Mucosa of gallbladder (tissue), 1 donor: ENCODE results near the gene ARHGEF38. TPM values are rescaled to one million over a fixed set of nuclear protein-coding genes. Genes with fewer than 3 reads are reported as not detected.
A peak's percentile ranks its signal among the peaks of the same experiment; 100 is the strongest.
"Not testable (repeated sequence)": the region's sequence is repeated elsewhere in the genome, so short reads cannot be mapped to it uniquely, and the experiment has no call there.

ENCODE experiments used
- DNase-seq: peaks from one replicate; pipeline ENCODE4 v3.0.0-alpha.2; 2020; ENCODE audit warnings: low spot score
- total RNA-seq: library from RNA; stranded (reverse); gene quantifications from one replicate; pipeline ENCODE4 v1.2.1, GENCODE V29; 2021
- donor health status: DM: no; HTN: no; CAD: no.

The ARHGEF38 gene
- total RNA-seq, 1 donor from 2014 or later, result 20.4 TPM

DNA sequence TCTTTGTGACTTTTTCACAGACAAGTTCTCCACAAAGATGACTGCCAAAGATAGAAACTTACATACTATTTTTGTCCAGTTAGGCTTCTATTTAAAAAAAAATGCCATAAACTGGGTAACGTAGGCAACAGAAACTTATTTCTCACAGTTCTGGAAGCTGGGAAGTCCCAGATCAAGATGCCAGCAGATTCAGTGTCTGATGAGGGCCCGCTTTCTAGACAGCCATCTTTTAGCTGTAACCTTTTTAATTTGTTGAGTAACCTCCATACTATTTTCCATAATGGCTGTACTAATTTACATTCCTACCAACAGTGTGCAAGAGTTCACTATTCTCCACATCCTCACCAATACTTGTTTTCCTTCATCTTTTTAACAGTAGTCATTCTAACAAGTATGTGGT lies 55.5 kb downstream of the ARHGEF38 start:
- no peak for DNase-seq

DNA sequence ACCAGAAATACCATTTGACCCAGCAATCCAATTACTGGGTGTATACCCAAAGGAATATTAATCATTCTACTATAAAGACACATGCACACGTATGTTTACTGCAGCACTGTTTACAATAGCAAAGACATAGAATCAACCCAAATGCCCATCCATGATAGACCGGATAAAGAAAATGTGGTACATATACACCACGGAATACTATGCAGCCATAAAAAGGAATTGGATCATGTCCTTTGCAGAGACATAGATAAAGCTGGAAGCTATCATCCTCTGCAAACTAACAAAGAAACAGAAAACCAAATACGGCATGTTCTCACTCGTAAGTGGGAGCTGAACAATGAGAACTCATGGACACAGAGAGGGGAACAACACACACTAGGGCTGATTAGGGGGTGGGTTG lies 57.4 kb downstream of the ARHGEF38 start:
- DNase-seq, result not testable (repeated sequence)

DNA sequence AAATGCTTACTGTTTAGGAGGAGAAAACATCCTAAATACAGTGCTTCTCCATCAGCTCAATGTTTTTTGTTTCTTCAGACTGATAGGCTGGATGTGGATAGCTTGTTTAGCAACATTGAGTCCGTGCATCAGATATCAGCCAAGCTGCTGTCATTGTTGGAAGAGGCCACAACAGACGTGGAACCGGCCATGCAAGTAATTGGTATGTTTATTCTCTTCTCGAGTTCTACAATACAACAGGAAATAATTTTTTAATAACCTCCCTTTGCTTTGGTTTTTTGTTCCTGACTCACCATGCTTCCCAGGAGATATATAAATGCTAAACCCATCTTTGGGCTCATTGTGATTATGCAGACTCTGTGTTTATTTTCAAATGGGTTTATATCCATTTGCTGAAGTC lies 60.9 kb downstream of the ARHGEF38 start:
- DNase-seq, result peak; percentile 48

DNA sequence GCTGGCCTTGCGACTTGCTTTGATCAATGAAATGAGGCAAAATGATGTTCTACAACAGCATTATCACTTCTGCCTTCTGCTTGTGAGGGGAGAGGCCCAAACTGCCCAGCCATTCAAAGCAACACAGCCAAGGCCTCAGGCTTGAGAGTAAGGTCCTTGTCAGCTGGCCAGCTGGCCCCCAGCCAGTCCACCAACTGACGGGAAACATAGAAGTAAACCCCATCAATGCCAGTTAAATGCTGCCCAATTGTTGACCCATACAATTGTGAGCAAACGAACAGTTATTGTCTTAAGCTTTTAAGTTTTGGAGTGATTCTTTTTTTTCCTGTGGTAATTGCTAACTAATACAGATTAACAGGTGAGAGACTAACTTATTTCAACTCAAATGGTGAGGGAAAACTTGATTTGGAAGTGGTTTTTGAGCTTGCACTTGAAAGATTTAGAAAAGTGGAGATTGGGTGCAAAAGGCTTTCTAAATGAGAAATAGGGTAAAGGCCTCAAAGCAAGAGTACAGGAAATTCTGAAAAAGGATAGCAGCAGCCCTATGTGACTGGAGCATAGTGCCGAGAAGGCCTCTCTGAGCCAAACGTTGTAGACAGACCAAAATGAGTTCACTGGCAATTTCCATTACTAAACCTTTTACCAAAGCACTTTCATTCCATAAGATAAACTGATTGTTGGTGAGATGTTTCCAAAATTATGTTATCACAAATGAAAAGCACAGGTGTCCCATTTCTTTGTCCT lies 66.9 kb downstream of the ARHGEF38 start:
- peak; percentile 73 for DNase-seq

DNA sequence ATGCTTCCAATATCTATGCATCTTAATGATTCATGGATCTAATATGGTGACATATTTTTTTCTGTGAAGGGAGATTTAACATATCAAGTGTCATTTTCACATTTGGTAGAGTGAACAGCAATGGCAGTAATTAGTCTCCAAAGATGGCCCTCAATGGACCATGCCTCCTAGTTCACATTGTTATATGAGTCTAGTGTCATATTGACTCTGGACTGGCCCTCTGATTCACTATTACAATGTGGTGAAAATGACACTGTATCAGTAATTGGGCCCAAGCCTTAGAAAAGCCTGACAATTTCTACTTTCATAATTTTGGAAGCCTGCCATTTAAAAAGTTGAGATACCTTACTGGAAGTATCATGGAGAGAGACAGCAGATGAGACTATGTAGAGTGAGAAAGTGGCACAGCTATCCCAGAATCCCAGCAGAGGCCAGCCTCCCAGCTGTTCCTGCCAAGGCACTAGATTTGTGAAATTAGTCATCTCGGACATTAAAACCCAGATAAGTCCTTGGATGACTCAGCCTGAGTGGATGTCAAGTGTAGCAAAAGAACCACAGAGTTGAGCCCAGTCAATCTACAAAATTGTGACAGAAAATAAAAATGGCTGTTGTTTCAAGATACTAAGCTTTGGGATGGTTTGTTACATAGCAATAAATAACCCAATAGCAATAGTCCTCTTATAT lies 68.4 kb downstream of the ARHGEF38 start:
- no peak for DNase-seq

DNA sequence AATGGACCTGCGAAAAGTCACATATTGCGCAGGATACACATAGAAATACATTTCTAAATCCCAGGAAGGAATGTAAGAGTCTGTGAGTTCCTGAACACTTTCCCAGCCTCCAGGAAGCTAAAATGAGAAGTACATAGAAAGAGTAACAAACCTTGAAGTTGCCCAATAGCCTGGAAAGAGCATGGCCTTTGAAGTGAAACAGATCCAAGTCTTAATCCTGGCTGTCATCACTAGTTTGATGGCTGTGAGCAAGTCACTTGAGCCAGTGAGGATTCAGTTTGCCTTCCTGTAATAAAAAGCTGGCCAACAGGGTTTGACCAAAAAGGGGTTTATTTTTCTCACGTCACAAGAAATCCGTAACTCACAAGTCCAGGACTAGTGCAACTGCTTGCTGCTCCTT lies 69.8 kb downstream of the ARHGEF38 start:
- no peak for DNase-seq

DNA sequence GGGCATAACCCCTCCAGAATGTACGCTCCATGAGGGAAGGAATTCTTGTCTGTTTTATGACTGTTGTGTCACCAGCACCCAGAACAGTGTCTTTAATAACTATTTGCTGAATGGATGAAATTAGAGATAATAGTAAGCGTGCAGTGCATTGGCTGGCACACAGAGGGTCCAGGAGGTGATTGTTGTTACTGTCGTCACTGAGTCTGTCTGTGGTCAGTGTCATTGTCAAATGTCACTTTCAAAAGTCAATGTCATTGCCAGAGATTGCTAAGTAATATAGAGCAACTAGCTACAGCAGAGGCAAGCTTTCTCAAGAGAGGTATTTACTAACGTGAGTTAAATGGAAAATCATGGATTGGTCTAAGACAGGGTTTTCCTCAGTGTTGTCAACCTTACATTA lies 70.7 kb downstream of the ARHGEF38 start:
- DNase-seq, result no peak

DNA sequence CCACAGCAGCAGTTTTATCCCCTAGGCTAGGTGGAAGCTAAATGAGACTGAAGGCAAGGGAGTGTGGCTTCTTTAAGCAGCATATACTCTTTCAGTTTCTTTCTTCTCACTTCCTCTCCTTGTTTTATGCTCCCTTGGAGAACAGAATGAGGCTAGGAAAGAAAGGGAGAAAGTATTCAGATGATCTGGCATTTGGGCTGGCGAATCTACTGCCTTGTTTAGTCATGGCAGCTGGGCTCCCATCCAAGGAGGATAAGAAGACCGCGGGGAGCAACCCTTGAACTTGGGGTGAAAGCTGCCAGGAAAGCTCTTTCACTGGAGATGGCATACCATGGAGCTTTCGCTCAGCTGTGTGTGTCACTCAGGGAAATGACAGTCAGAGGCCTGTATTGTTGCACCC lies 72.1 kb downstream of the ARHGEF38 start:
- DNase-seq, result peak; percentile 77

DNA sequence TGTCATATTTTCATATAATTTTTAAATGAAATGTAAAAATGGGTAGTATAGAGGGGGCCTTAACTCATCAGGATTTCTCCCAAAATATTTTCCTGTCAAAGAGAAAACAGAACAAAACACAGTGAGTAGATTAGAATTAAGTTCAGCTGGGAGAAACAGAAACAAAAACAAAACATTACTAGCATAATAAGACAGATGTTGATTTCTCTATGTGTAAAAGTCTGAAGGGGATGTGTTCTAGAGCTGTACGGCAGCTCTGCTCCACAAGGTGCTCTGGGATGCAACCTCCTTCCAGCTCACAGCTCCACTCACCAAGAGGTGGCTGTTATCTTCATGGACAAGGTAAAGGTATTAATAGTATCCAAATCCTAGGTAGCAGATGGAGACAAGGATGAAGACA lies 72.8 kb downstream of the ARHGEF38 start:
- no peak for DNase-seq

DNA sequence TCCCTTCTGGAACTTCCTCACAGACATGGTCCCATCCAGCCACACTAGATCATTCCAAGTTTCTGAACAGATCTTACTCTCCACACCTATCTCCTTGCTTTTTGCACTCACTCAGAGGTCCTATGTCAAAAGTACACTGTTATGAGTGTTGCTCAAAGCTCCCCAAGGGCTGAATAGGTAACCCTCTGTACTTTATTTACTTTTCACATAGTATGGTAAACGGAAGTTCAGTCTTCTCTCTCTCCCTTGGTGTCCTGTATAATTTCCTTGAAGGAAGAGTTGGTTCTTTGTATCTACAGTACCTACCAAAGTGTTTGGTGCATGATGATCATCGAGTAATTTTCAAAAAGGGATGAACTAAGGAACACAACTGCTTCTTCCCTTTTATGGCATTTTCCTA lies 74.4 kb downstream of the ARHGEF38 start:
- DNase-seq, result no peak

DNA sequence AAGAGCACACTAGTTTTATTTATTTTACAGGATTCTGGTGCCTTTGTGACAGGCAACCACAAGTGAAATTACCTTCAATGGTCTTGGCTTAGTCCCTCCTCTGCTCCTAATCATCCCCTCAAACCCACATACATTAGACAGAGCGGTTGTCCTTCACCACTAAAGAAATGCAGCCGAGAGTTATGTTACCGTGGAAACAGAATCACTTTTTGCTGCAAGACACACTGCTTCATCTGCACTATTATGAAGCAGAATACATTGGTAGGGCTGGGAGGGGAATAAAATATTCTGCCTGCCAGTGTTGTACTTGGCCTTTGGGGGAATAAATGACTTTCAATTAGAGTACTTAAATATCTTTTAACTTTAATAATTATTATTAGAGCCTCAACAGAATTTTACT lies 75.2 kb downstream of the ARHGEF38 start:
- no peak for DNase-seq

DNA sequence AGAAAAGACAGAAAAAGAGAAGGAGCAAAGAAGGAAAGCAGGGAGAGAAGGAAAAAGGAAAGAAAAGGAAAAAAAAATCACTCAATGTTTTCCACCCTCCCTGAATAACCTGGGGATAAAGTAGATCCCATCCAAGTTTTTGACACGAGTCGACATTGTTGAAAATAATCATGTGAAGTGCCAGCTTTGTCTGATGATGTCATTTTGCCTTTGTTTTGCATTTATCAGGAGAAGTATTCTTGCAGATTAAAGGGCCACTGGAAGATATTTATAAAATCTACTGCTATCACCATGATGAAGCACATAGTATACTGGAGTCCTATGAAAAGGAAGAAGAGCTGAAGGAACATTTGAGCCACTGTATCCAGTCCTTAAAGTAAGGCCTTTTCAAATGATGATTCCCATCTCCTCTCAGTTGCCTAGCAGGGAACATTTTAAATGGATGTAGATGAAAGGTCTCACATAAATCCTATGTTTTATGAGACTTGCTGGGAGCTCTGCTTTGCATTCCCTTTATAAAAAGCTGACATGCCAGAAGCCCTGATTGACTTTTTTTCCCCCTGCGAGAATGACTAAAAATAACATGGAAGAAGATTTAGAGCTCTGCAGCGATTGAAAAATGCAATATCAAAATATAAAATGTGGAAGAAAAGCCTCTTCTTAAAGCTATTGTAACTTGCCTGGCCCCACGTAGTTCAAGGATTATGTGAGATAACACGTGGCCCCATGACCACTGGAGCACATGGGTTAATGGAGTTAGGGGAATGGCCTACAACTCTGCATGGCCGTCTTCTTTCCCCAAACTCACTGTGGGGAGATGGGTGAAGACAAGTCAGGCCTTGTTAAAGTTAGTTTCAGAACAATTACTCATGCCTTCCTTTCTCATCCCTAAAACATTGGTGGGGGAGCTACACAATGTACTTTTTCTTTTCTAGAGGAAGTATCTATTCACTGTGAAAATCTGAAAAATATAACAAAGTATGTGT lies 78.5 kb downstream of the ARHGEF38 start:
- DNase-seq, result no peak

DNA sequence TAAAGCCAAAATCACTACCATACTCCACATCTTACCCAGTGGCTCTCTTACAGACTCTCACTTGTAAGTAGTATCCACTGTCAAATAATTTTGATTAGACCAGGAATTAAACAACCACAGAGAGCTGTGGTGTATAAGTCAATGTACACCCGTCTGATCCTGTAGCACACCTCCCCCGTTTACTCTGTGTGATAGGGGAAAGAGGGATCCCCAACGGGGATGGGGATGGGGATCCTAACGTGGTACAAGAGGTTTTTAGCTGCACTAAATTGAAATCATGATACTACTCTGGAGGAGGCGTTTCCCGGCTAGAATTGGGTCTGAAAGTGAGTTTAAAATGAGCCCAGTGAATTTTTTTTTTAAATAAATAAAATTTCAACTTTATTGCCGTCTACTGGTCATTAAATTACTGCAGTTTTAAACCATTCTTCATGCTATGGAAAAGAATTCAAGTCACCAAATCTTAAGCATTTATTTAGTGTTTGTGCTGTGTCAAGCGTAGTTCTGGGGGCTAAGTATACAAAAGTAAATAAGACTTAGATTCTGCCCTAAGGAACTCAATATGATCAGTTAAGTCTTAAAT lies 79.5 kb downstream of the ARHGEF38 start:
- DNase-seq, result no peak

DNA sequence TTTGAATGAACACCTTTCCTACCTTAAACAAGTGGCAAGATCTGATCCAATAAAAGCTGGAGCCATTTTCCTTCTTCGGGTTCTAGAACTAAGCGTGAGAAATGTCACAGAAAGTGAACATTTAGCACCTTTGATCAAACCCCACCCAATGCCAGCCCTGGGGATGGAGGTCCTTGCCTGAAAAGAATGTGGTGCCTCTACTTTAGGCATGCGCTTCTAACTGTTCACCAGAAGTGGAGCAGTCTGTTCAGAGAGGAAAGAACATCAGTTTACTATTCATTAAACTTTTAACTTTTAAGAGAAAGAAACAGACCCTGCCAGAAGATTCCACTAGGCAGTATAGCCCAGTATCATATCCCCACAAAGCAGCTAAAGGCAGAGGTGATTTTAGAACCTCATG lies 80.2 kb downstream of the ARHGEF38 start:
- no peak for DNase-seq

DNA sequence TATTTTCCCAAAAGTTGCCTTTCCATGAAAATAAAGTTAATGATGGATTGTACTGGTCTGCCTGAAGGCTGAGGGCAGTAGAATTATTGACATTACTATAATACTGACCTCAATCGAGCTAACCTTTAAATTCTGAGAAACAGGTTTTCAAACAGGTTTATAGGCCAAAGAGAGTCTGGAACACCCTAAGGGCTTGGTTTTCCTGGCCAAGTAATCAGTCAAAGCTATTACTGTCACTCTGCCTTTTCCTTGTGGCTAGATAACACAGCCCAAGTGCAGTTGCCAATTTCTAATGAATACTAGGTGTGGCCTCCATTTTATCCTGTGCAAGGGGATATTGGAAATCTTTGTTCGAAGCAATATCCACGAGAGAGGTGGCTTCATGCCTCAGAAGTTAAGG lies 80.8 kb downstream of the ARHGEF38 start:
- peak; percentile 58 for DNase-seq

DNA sequence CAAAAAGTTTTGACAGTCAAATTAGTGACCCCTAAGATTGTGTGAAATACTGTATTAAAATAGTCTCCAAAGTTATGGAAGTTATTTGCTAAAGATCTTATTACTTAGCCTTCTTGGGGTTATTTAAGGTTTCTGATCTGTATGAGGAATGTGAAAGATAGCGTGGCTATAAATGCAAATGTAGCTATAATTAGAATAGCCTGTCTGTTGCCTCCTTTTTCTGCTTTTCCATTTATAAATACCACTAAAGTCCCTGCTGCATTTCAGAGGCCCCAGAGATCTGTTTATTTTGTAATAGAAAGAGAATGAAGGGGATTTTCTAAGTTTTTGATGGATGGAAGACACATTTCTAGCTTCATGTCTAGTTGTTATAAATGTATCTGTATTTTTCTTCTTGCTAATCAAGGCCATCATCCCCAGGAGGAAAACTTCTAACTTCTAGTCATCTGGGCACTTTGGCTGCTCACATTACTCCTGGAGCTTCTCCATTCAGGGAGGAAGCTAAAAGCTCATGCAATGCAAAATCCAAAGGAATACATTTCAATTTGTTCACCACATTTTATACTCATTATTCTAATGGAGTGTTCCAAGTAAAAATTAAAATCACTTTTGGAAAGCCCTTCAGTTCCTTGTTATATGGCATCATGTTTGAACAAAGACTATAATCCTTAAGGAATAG lies 82.1 kb downstream of the ARHGEF38 start:
- DNase-seq, result no peak

DNA sequence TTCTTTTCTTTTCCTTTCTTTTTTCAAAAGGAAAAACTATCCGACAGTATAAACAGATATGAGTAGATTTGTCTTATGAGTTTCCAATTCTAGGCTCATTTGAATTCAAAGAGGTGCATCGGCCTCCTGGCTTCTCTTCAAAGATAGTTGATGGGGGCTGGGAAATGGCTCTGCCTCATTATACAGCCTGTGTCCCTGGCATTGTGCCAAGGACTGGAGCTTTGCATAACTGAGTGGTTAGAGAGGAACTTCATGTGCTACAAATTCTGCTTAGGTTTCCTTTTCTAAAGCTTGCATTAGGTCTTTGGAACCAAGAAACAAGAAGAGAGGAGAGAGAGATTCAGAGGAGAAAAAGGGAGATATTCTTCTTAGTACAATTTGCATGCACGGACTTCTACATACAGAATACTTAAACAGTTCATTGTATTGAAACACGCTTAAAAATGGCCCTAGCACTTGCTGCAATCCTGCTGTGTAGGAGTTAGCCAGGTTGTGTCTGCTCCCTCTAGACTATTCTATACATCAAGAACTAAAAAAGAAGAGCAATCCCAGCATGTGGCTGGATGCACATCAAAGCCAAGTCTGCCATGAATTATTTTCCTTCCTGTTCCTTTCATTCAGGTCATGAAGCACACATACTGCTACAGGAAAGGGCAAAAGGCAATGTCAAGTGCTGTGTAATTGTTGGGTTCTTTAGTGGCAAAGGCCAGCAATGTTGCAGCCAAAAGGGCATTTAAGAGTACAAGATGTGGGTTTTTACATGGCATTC lies 85.2 kb downstream of the ARHGEF38 start:
- DNase-seq, result peak; percentile 57

DNA sequence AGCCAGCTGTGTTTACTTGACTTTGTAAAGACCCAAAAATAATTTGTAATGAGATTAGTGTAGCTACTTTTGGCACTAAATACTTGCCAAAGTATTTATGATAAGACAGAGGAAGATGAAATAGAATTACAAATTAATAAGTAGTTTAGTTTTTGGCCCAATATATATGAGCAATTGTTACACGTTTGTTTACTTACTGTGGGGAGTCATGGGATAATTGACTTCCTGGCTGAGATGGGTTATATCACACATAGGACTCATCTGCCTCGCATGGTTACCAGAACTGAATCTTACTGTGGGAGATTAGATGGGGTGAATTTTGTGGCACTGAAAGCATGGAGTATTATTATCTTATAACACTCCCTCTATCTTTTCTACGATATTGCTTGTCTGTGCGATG lies 89.4 kb downstream of the ARHGEF38 start:
- DNase-seq, result no peak

DNA sequence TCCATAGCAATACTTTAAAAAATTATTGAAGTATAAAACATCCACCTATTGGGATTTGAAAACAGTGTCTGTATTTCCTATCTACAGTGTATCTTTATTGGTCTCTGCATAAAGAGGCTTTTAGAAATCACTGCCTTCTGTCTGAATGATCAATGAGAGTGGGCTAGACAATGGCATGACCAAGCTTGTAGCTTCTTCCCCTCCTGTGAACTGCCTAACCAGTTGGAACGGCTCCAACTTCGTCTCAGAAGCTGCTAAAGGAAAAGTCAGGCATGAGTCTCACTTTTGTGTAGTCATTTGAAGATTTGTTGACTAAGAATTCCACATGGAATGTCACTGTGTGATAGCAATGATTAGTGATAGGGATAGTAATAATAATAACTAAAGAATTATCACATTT lies 91.8 kb downstream of the ARHGEF38 start:
- DNase-seq, result no peak

DNA sequence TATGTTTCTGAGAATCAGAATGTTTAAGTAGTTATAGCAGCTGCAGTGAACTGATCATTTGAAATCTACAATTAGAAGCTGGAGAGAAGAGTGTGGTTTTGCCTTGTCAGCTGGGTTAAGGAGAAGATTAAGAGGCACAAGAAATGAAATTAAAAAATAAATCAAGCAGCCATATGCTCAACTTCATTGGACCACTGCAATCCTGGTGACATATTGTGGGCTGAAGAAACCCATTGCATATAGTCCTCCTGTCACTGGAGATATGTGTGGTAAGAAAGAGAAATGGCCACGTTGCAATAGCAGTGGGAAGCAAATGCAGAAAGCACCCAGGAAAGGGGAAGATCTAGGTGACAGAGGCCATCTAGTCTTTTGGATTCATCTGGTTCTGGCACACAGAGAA lies 93.0 kb downstream of the ARHGEF38 start:
- no peak for DNase-seq

DNA sequence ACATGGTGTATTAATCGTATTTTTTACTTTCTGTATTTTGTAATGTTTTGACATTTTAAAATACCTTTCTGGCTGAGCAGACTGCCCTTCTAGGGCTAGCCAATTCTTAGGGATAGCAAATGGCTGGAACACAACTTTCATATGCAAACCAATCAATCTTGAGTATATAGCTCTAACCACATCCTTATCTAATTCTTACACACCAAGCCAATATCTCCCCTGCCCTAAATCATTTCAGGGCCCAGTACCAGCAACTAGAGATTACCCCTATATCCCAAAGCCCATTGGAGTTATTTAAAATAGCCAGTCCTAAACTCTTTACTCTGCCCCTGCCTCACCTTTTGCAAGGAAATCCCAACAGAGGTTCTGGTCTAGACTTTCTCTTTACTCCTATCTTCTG lies 97.8 kb downstream of the ARHGEF38 start:
- no peak for DNase-seq
